Neuron (in vitro differentiated cells): ENCODE data around the gene CPEB1.
"Not testable (repeated sequence)": the region's sequence is repeated elsewhere in the genome, so short reads cannot be mapped to it uniquely, and the experiment has no call there.

ENCODE experiments used
- H2AFZ ChIP-seq: one replicate; pipeline ENCODE4 v1.6.1; 2013; ENCODE audit warnings: low read depth, mild to moderate bottlenecking, inconsistent platforms, low read length, moderate library complexity
- H3K27me3 ChIP-seq: one replicate; pipeline ENCODE4 v1.6.1; 2013; ENCODE audit warnings: low read length; ENCODE audit not compliant: insufficient read depth
- H3K36me3 ChIP-seq: one replicate; pipeline ENCODE4 v1.6.1; 2013; ENCODE audit warnings: low read length; ENCODE audit not compliant: insufficient read depth
- H3K4me1 ChIP-seq: one replicate; pipeline ENCODE4 v1.6.1; 2013; ENCODE audit warnings: low read length; ENCODE audit not compliant: insufficient read depth
- H3K4me3 ChIP-seq: 2 replicates; pipeline ENCODE4 v1.5.1; 2013; ENCODE audit warnings: mild to moderate bottlenecking, low read length, moderate library complexity
- H3K9me3 ChIP-seq: one replicate; pipeline ENCODE4 v1.6.1; 2013; ENCODE audit warnings: low read length

CPEB1 gene

DNA sequence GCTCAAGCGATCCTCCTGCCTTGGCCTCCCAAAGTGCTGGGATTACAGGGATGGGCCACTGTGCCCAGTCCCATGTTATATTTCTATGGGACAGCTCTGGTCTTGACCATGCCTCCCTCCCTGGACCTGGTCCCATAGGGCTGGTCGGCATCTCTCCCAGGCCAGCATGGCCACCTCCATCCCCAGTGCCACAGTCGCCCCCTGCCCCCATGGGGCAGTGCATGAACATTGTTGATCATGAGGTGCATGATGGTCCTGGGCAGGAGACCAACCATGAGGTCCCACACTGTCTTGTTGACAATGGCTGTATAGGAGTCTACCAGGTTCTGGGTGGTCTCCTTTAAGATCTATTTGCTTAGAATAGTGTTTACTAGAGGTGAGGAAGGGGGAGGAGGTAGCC, 113.4 kb downstream of the CPEB1 start:
- H3K4me3 ChIP-seq, result no peak overlapping the region
- H3K27me3 ChIP-seq, result no peaks in the 10 kb centered on the region
- no peak overlapping the region for H2AFZ ChIP-seq
- no peaks in the 10 kb centered on the region for H3K9me3 ChIP-seq
- H3K4me1 ChIP-seq, result peaks cover 6% of the 10 kb centered on the region
- peaks cover 41% of the 10 kb centered on the region for H3K36me3 ChIP-seq

- Histone ChIP-seq H3K4me1 (no peaks in the 10 kb centered on the region), H2AFZ (no peak overlapping the region), H3K36me3 (peaks cover 33% of the 10 kb centered on the region), H3K9me3 (no peaks in the 10 kb centered on the region), H3K4me3 (no peak overlapping the region), H3K27me3 (no peaks in the 10 kb centered on the region)
Observed at GRCh38 chr15:82532991-82533481, 114.1 kb downstream of the CPEB1 start.

- H3K4me3 ChIP-seq, result no peak overlapping the region
- no peaks in the 10 kb centered on the region for H3K4me1 ChIP-seq
- H3K27me3 ChIP-seq, result no peaks in the 10 kb centered on the region
- H2AFZ ChIP-seq, result no peak overlapping the region
- no peaks in the 10 kb centered on the region for H3K9me3 ChIP-seq
- H3K36me3 ChIP-seq, result peaks cover 28% of the 10 kb centered on the region
Observed at GRCh38 chr15:82532383-82532990, 114.7 kb downstream of the CPEB1 start.

- no peak overlapping the region for H2AFZ ChIP-seq
Observed at GRCh38 chr15:82531496-82532382, 115.4 kb downstream of the CPEB1 start.

GRCh38 chr15:82530606-82531379, 116.4 kb downstream of the CPEB1 start:
- Histone ChIP-seq H3K4me1 (no peaks in the 10 kb centered on the region), H2AFZ (no peak overlapping the region), H3K4me3 (peak overlapping the region; percentile 4), H3K36me3 (peaks cover 11% of the 10 kb centered on the region), H3K9me3 (no peaks in the 10 kb centered on the region), H3K27me3 (no peaks in the 10 kb centered on the region)

More at GRCh38 chr15:82531496-82532382, 115.4 kb downstream of the CPEB1 start:
- peaks cover 20% of the 10 kb centered on the region for H3K36me3 ChIP-seq
- no peaks in the 10 kb centered on the region for H3K27me3 ChIP-seq
- H3K4me1 ChIP-seq, result no peaks in the 10 kb centered on the region
- H3K9me3 ChIP-seq, result no peaks in the 10 kb centered on the region
- no peak overlapping the region for H3K4me3 ChIP-seq

DNA sequence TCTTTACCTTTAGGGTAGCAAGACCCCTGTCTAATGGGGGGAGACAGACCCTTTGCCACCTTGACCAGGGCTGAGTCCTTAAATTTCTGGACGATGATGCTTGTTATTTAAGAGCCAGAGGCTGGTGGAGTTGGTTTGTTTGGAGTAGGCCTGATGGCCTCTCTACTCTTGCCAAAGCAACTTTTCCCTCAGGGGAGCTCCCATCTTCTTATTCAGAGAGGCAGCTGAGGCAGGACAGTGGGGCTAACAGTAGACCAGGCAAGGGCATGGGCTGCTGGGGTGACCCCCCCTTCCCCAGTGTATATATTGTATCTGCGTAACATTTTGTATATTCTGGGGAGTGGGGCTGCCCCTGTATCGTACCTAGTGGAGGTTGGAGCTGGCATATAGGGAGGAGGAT, 117.2 kb downstream of the CPEB1 start:
- H2AFZ ChIP-seq, result no peak overlapping the region
- H3K4me1 ChIP-seq, result no peaks in the 10 kb centered on the region
- H3K9me3 ChIP-seq, result no peaks in the 10 kb centered on the region
- H3K36me3 ChIP-seq, result peaks cover 10% of the 10 kb centered on the region
- H3K27me3 ChIP-seq, result no peaks in the 10 kb centered on the region
- H3K4me3 ChIP-seq, result no peak overlapping the region

DNA sequence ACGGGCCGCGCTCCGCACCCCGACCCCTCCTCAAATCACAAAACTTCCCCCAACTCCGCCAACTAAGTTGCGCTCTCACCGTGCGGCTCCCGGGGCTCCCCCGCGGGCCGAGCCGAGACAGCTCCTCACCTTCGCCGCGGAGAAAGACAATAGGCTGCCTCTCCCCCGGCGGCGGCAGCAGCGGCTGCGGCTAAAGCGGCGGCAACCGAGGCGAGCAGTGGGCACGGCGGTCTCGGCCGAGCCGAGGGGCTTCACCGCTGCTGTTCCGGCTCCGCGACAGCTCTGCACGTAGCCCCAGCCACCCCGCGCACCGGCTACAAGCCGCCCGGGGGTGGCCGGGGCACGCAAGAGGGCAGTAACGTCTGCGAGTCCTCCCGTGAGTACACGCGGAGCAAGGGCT, 133.6 kb downstream of the CPEB1 start:
- not testable (repeated sequence) for H3K36me3 ChIP-seq, H3K9me3 ChIP-seq, H3K27me3 ChIP-seq, H3K4me3 ChIP-seq, H2AFZ ChIP-seq, H3K4me1 ChIP-seq

DNA sequence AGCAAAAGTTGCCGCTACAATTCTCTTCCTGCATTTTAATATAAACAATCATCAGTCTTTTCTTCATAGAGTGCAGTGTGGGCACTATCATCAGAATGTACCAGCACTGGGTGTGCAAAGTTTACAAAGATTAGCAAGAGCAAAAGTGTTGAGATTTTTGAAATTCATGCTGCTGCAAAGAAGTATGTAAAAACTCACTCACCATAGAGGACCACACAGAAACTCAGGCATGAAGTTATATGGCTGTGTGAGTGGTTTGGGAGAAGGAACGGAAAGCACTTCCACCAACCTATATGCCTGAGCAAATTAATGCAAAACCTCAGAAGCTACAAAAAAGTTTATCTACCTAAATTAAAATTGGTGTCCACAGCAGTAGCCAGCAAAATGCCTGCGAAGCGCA, 139.5 kb downstream of the CPEB1 start:
- not testable (repeated sequence) for H3K4me3 ChIP-seq, H2AFZ ChIP-seq, H3K9me3 ChIP-seq, H3K4me1 ChIP-seq, H3K27me3 ChIP-seq, H3K36me3 ChIP-seq

- H3K27me3 ChIP-seq, H3K36me3 ChIP-seq, H3K9me3 ChIP-seq, H3K4me3 ChIP-seq, H2AFZ ChIP-seq, H3K4me1 ChIP-seq: not testable (repeated sequence)
Observed at GRCh38 chr15:82507087-82507486, 140.1 kb downstream of the CPEB1 start.

DNA sequence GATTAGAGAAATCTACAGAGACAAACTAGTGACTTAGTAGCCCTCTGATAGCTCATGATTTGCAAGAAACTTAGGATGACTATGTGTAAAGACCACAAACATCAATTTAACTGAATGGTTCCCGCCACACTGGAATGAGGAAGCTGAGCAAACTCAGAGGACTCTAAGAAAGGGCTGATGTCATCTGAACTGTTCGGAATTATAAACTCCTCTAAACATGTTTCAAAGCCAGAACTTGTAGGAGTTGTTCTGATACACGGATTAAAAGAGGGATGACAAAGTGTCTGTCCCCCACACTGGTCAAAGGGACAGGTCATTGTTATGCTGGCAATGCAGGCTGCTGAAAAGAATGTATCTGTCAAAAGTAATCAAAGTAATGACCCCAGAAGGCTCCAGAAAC, 141.3 kb downstream of the CPEB1 start:
- H3K27me3 ChIP-seq, H3K4me1 ChIP-seq, H3K9me3 ChIP-seq, H3K36me3 ChIP-seq, H2AFZ ChIP-seq, H3K4me3 ChIP-seq: not testable (repeated sequence)

GRCh38 chr15:82504074-82504473, 143.1 kb downstream of the CPEB1 start:
- H3K27me3 ChIP-seq, H2AFZ ChIP-seq, H3K36me3 ChIP-seq, H3K4me3 ChIP-seq, H3K9me3 ChIP-seq, H3K4me1 ChIP-seq: not testable (repeated sequence)

DNA sequence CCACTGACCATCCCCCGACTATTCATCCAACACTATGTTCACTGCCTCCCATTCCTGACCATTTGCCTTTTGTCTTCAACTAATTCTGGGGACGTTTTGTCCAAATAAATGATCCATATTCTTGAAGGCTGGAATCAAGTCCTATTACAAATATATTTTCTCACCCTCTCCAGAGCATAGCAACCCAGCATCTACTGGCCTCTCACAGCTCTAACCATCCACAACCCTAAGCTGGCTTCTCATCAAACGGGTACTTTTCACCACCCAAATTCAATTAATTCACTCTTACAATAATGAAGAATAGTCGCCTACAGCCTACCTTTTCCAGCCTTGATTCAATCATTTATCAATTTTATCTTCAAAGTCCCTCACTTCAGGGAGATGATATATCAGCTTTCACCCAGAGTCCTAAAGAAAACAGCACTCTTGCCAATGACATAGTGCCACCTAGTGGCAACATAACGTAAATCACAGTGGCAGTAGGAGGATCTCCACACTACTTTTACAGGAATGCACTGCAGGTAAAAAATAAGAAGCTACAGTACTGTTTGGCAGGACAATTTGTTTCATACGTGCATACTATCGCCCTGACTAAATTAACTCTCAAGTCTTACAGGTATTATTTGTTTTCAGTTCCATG, 144.3 kb downstream of the CPEB1 start:
- not testable (repeated sequence) for H2AFZ ChIP-seq, H3K4me1 ChIP-seq, H3K4me3 ChIP-seq, H3K27me3 ChIP-seq, H3K36me3 ChIP-seq, H3K9me3 ChIP-seq

GRCh38 chr15:82500772-82501171, 146.4 kb downstream of the CPEB1 start:
- not testable (repeated sequence) for H3K9me3 ChIP-seq, H3K27me3 ChIP-seq, H3K4me1 ChIP-seq, H2AFZ ChIP-seq, H3K36me3 ChIP-seq, H3K4me3 ChIP-seq
